GM12878 (cell line): ENCODE results near the gene INVS.

Source experiments
- LARP7 ChIP-seq: fragments of 450-650 bp; IDR thresholded peaks from 2 replicates; pipeline ENCODE4 v1.6.1; 2017; ENCODE audit warnings: mild to moderate bottlenecking
- RCOR1 ChIP-seq: conservative IDR thresholded peaks from 2 replicates; pipeline ENCODE4 v1.6.1; 2012; ENCODE audit warnings: low read depth, low read length, improper control_type of control experiment
- SMC3 ChIP-seq: IDR thresholded peaks from 2 replicates; pipeline ENCODE4 v1.6.1; 2011; ENCODE audit warnings: low read length, improper control_type of control experiment, borderline replicate concordance
- TF ChIP-seq, protein P1 (sequence below): IDR thresholded peaks from 2 replicates; pipeline ENCODE4 v1.6.1; 2012; ENCODE audit warnings: mild to moderate bottlenecking, low read depth, low read length
- TF ChIP-seq, protein P2 (sequence below), 3 experiments: IDR thresholded peaks in 2 of 3; conservative IDR thresholded peaks in 1 of 3; 2 replicates each; pipeline ENCODE4 v1.5.1; 2011; ENCODE audit warnings: low read depth in 3 of 3, low read length in 3 of 3, mild to moderate bottlenecking in 3 of 3, control low read depth in 2 of 3, moderate library complexity in 2 of 3, inconsistent platforms in 1 of 3, mixed read lengths in 1 of 3; ENCODE audit not compliant: control insufficient read depth in 2 of 3, insufficient read depth in 1 of 3; ENCODE audit errors: extremely low read depth in 1 of 3
- TF ChIP-seq, protein P3 (sequence below): IDR thresholded peaks from 2 replicates; pipeline ENCODE4 v1.6.1; 2012; ENCODE audit warnings: low read depth, low read length, improper control_type of control experiment

DNA sequence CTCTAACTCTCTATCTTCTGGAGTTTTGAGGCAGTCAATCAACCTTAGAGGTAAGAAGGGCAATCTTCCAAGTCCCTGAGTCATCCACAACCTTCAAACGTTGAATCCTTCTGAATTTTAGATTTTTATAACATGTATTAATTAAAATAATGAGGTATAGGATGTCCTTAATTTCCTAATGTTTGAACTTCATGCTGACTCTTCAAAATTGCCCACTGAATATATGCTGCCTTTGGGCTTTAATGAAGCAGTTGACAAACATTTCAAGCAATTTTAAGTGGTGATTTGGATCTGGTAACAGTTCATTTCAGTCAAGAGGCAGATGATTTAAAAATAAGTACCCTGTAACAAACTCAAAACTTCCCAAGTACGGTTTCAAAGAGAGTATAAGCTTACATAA is 26.2 kb upstream of the INVS start:
- TF ChIP-seq, protein P1, sequence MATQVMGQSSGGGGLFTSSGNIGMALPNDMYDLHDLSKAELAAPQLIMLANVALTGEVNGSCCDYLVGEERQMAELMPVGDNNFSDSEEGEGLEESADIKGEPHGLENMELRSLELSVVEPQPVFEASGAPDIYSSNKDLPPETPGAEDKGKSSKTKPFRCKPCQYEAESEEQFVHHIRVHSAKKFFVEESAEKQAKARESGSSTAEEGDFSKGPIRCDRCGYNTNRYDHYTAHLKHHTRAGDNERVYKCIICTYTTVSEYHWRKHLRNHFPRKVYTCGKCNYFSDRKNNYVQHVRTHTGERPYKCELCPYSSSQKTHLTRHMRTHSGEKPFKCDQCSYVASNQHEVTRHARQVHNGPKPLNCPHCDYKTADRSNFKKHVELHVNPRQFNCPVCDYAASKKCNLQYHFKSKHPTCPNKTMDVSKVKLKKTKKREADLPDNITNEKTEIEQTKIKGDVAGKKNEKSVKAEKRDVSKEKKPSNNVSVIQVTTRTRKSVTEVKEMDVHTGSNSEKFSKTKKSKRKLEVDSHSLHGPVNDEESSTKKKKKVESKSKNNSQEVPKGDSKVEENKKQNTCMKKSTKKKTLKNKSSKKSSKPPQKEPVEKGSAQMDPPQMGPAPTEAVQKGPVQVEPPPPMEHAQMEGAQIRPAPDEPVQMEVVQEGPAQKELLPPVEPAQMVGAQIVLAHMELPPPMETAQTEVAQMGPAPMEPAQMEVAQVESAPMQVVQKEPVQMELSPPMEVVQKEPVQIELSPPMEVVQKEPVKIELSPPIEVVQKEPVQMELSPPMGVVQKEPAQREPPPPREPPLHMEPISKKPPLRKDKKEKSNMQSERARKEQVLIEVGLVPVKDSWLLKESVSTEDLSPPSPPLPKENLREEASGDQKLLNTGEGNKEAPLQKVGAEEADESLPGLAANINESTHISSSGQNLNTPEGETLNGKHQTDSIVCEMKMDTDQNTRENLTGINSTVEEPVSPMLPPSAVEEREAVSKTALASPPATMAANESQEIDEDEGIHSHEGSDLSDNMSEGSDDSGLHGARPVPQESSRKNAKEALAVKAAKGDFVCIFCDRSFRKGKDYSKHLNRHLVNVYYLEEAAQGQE, result no peak
- TF ChIP-seq SMC3, result no peak
- TF ChIP-seq, protein P2, sequence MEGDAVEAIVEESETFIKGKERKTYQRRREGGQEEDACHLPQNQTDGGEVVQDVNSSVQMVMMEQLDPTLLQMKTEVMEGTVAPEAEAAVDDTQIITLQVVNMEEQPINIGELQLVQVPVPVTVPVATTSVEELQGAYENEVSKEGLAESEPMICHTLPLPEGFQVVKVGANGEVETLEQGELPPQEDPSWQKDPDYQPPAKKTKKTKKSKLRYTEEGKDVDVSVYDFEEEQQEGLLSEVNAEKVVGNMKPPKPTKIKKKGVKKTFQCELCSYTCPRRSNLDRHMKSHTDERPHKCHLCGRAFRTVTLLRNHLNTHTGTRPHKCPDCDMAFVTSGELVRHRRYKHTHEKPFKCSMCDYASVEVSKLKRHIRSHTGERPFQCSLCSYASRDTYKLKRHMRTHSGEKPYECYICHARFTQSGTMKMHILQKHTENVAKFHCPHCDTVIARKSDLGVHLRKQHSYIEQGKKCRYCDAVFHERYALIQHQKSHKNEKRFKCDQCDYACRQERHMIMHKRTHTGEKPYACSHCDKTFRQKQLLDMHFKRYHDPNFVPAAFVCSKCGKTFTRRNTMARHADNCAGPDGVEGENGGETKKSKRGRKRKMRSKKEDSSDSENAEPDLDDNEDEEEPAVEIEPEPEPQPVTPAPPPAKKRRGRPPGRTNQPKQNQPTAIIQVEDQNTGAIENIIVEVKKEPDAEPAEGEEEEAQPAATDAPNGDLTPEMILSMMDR (IDR thresholded peaks at IDR 0.05 in 2 of 3, conservative IDR thresholded peaks at IDR 0.05 in 1 of 3; ENCODE audit: control insufficient read depth in 2 of 3, extremely low read depth in 1 of 3, insufficient read depth in 1 of 3, low read depth in 3 of 3, low read length in 3 of 3), result no peak
- no peak for TF ChIP-seq LARP7
- no peak for TF ChIP-seq RCOR1
- TF ChIP-seq, protein P3, sequence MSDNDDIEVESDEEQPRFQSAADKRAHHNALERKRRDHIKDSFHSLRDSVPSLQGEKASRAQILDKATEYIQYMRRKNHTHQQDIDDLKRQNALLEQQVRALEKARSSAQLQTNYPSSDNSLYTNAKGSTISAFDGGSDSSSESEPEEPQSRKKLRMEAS, result no peak
